K562 (cell line): ENCODE data around the gene LRRC61. TPM values are rescaled to one million over a fixed set of nuclear protein-coding genes. Genes with fewer than 3 reads are reported as not detected.

Experiments used
- ATAC-seq: fragments of 200-7000 bp; cut with Tn5 transposase; 3 replicates; pipeline ENCODE4 v1.9.1; 2020; ENCODE audit warnings: moderate library complexity
- BruUV-seq: library from RNA; stranded (reverse); fragments of 400-500 nt; replicated peaks from 2 replicates; lab custom pipeline; 2021; lab: Mats Ljungman, UMichigan
- CTCF ChIA-PET: fragments of 300-600 bp; formaldehyde crosslinking; extraction: SDS; loops from one replicate; lab custom pipeline; 2021; ENCODE audit warnings: low intra/inter-chr PET ratio; lab: Yijun Ruan, JAX
- POLR2A ChIA-PET: fragments of 300-600, 350-650 bp; sonication (Branson Sonifier 250); formaldehyde crosslinking; extraction: SDS; loops from one replicate; lab custom pipeline; 2021; ENCODE audit warnings: antibody characterized with exemption, inconsistent platforms; lab: Yijun Ruan, JAX
- DNase-seq, 4 experiments: peaks; one replicate each; pipeline versions ENCODE4 v3.0.0 to v3.0.0-alpha.2; 2011 to 2018; ENCODE audit warnings: low spot score in 3 of 4, mixed read lengths in 3 of 4; ENCODE audit errors: extremely low read depth in 1 of 4
- FAIRE-seq: peaks from 2 replicates; lab custom pipeline; 2011; peaks lifted over from hg19 to GRCh38; lab: Jason Lieb, UNC
- H2AFZ ChIP-seq: 2 replicates; pipeline ENCODE4 v1.6.0; 2011; ENCODE audit warnings: low read depth, low read length, control low read depth, inconsistent platforms
- H3K27ac ChIP-seq: fragments of 200-600 bp; 3 replicates; pipeline ENCODE4 v1.8.0; 2011; ENCODE audit warnings: low read depth, mild to moderate bottlenecking, control low read depth, inconsistent platforms, low read length, moderate library complexity, mixed read lengths; ENCODE audit errors: extremely low read depth
- H3K27me3 ChIP-seq, 2 experiments: fragments of 300-600 bp in 1 of 2; 2 replicates in 1 of 2; 3 replicates in 1 of 2; pipeline versions ENCODE4 v1.6.0 to v1.8.0; 2011; ENCODE audit warnings: inconsistent platforms in 2 of 2, low read length in 2 of 2, mild to moderate bottlenecking in 1 of 2, mixed read lengths in 1 of 2, moderate library complexity in 1 of 2; ENCODE audit not compliant: control insufficient read depth in 2 of 2, insufficient read depth in 2 of 2
- H3K36me3 ChIP-seq: fragments of 300-600 bp; 3 replicates; pipeline ENCODE4 v1.8.0; 2011; ENCODE audit warnings: mild to moderate bottlenecking, low read length, inconsistent platforms; ENCODE audit not compliant: control insufficient read depth, insufficient read depth
- H3K4me1 ChIP-seq, 2 experiments: fragments of 200-600 bp in 1 of 2; replicated peaks in 1 of 2; 2 replicates in 1 of 2; 3 replicates in 1 of 2; pipeline versions ENCODE4 v1.5.1 to v1.8.0; 2011; ENCODE audit warnings: inconsistent platforms in 2 of 2, low read length in 2 of 2, mild to moderate bottlenecking in 1 of 2, mixed read lengths in 1 of 2, moderate library complexity in 1 of 2; ENCODE audit not compliant: control insufficient read depth in 2 of 2, insufficient read depth in 2 of 2
- H3K4me2 ChIP-seq: 2 replicates; pipeline ENCODE4 v1.6.1; 2011; ENCODE audit warnings: low read length, control low read depth, inconsistent platforms, mixed read lengths; ENCODE audit not compliant: insufficient read depth
- H3K4me3 ChIP-seq: fragments of 200-600 bp; sonication (generic), shearing (Covaris generic); 2 replicates; pipeline ENCODE4 v1.5.1; 2016; ENCODE audit warnings: control low read depth, inconsistent platforms
- H3K79me2 ChIP-seq: fragments of 200-600 bp; 3 replicates; pipeline ENCODE4 v1.8.0; 2011; ENCODE audit warnings: low read length, inconsistent platforms; ENCODE audit not compliant: control insufficient read depth, insufficient read depth
- H3K9ac ChIP-seq, 2 experiments: 2 replicates each; pipeline versions ENCODE4 v1.6.0 to v1.6.1; 2011; ENCODE audit warnings: low read depth in 2 of 2, low read length in 2 of 2, control low read depth in 1 of 2, inconsistent platforms in 1 of 2, mild to moderate bottlenecking in 1 of 2, mixed read lengths in 1 of 2; ENCODE audit not compliant: insufficient read depth in 1 of 2
- H3K9me1 ChIP-seq: one replicate; pipeline ENCODE4 v1.6.0; 2011; ENCODE audit warnings: inconsistent platforms, mild to moderate bottlenecking, low read length, moderate library complexity; ENCODE audit not compliant: control insufficient read depth, insufficient read depth
- H3K9me3 ChIP-seq: replicated peaks from 2 replicates; pipeline ENCODE4 v1.5.1; 2011; ENCODE audit warnings: low read depth, low read length, inconsistent platforms; ENCODE audit not compliant: control insufficient read depth, insufficient read depth
- H4K20me1 ChIP-seq: replicated peaks from 2 replicates; pipeline ENCODE4 v1.6.1; 2011; ENCODE audit warnings: low read length, inconsistent platforms, mixed read lengths; ENCODE audit not compliant: control insufficient read depth, insufficient read depth
- ARID1B ChIP-seq: fragments of 450-650 bp; IDR thresholded peaks from 2 replicates; pipeline ENCODE4 v1.6.1; 2016; ENCODE audit warnings: antibody characterized with exemption, mild to moderate bottlenecking, inconsistent platforms
- BRCA1 ChIP-seq, 2 experiments: fragments of 450-650 bp in 1 of 2; sonication (generic) in 1 of 2; formaldehyde crosslinking in 1 of 2; IDR thresholded peaks; 2 replicates each; pipeline versions ENCODE4 v1.5.0 to v1.6.1; 2017 to 2020; ENCODE audit warnings: mild to moderate bottlenecking in 1 of 2, missing genetic modification reagents in 1 of 2
- CBFA2T2 ChIP-seq: fragments of 450-650 bp; conservative IDR thresholded peaks from 2 replicates; pipeline ENCODE4 v1.6.1; 2017; ENCODE audit warnings: mild to moderate bottlenecking
- CREBBP ChIP-seq: IDR thresholded peaks from one replicate; pipeline ENCODE4 v1.6.1; 2012; ENCODE audit warnings: low read depth, mild to moderate bottlenecking, control low read depth, inconsistent platforms, low read length
- CTBP1 ChIP-seq: fragments of 450-650 bp; IDR thresholded peaks from 2 replicates; pipeline ENCODE4 v1.6.1; 2016; ENCODE audit warnings: borderline replicate concordance
- ETV6 ChIP-seq, 3 experiments: fragments of 150-350 bp in 1 of 3; sonication (generic) in 1 of 3; formaldehyde crosslinking in 1 of 3; IDR thresholded peaks; 2 replicates each; pipeline versions ENCODE4 v1.6.1 to v1.8.0; 2014 to 2022; ENCODE audit warnings: borderline replicate concordance in 2 of 3, low read depth in 2 of 3, antibody characterized with exemption in 1 of 3, low read length in 1 of 3, mild to moderate bottlenecking in 1 of 3, missing genetic modification reagents in 1 of 3
- GATAD2B ChIP-seq: fragments of 450-650 bp; IDR thresholded peaks from 2 replicates; pipeline ENCODE4 v1.6.1; 2017; ENCODE audit warnings: mild to moderate bottlenecking, borderline replicate concordance
- NFIC ChIP-seq: fragments of 450-650 bp; IDR thresholded peaks from 2 replicates; pipeline ENCODE4 v1.6.1; 2017; ENCODE audit warnings: mild to moderate bottlenecking, inconsistent platforms
- RCOR1 ChIP-seq, 2 experiments: IDR thresholded peaks; 2 replicates each; pipeline ENCODE4 v1.6.1; 2012; ENCODE audit warnings: low read depth in 2 of 2, low read length in 2 of 2, borderline replicate concordance in 1 of 2, improper control_type of control experiment in 1 of 2
- TRIM24 ChIP-seq, 2 experiments: fragments of 450-650 bp; IDR thresholded peaks; 2 replicates each; pipeline ENCODE4 v1.6.1; 2016
- ZFP36 ChIP-seq: fragments of 150-350 bp; IDR thresholded peaks from 2 replicates; pipeline ENCODE4 v1.6.1; 2018; ENCODE audit warnings: low read length, low read depth; ENCODE audit not compliant: partially characterized antibody
- ZNF12 ChIP-seq: sonication (generic); formaldehyde crosslinking; IDR thresholded peaks from 2 replicates; pipeline ENCODE4 v1.4.0; 2020; ENCODE audit warnings: mild to moderate bottlenecking, missing genetic modification reagents
- WGBS: fragments of 100-300 bp; shearing (Covaris generic); methylation state at CpG from one replicate; pipeline ENCODE4 v1.1.6; 2016; ENCODE audit warnings: low coverage, mixed read lengths; ENCODE audit not compliant: insufficient coverage; ENCODE audit errors: missing lambda C conversion rate; 5-methylcytosine and 5-hydroxymethylcytosine counted together
- in situ Hi-C: fragments of 300-500 bp; cut with MboI; formaldehyde crosslinking; loops from 4 replicates; pipeline ENCODE4 v1.15.0; 2018; ENCODE audit warnings: inconsistent platforms, mixed read lengths
- intact Hi-C: fragments of 100-400 bp; cut with micrococcal nuclease; formaldehyde crosslinking; loops from 2 replicates; pipeline ENCODE4 v1.14.2; 2022
- polyA plus RNA-seq, 8 experiments: library from polyadenylated mRNA; depleted of rRNA in 4 of 8; stranded (reverse) in 5 of 8; unstranded in 3 of 8; fragments of >200 nt; fragmentation: Nextera tagmentation in 2 of 8; fragmentation: Illumina TruSeq in 1 of 8; extraction: Ambion mirVana in 2 of 8; extraction: Trizol in 1 of 8; gene quantifications; 2 replicates each; pipeline versions ENCODE4 v1.2.1 to v1.2.3, GENCODE V29; 2011 to 2014; ENCODE audit warnings: inconsistent platforms in 1 of 8, missing spikeins in 1 of 8
- total RNA-seq, 7 experiments: library from RNA; depleted of rRNA in 6 of 7; stranded (reverse); fragments of >200 nt in 6 of 7; fragmentation: Illumina TruSeq in 2 of 7; extraction: Trizol in 2 of 7; gene quantifications; 2 replicates each; pipeline versions ENCODE4 v1.2.1 to v1.2.3, GENCODE V29; 2011 to 2021; ENCODE audit warnings: low replicate concordance in 1 of 7
- TF ChIP-seq, protein P1 (sequence below): fragments of 450-650 bp; conservative IDR thresholded peaks from 2 replicates; pipeline ENCODE4 v1.6.1; 2016; ENCODE audit warnings: missing genetic modification characterization, low read depth, mild to moderate bottlenecking, missing compliant biosample characterization, moderate library complexity

Gene LRRC61
- total and polyA plus RNA-seq, 9 of the 15 experiments (the other 6 are each of a cell fraction or from before 2014, with no cell fraction given), result 1.3 to 55.2 (median 35.2) TPM

- peak overlapping the region; percentile 55 to 88; a peak in 3 of 4 replicates for H3K9ac ChIP-seq
- peaks cover 39% of the 10 kb centered on the region for H3K79me2 ChIP-seq
- ChIA-PET POLR2A (interaction anchor here (0.7 to 3.6 kb wide), 10 partner anchors 10 to 108 kb away, joined by 3 to 35 read pairs (median 4); partner anchors contain the start of genes ACTR3C, LRRC61 and REPIN1), CTCF (no interaction called here)
- H3K4me3 ChIP-seq, result peak overlapping the region; percentile 12; the same call in 1 of the 2 replicates
- H3K27me3 ChIP-seq, result no peaks in the 10 kb centered on the region
- no peaks in the 10 kb centered on the region for H3K9me3 ChIP-seq
- no peaks in the 10 kb centered on the region for H4K20me1 ChIP-seq
- WGBS, result 0% methylated on average over 3 of the region's 3 CpGs
- H2AFZ ChIP-seq, result peak overlapping the region; percentile 49
- H3K4me2 ChIP-seq, result peak overlapping the region; percentile 83
- peaks cover 38 to 64% of the 10 kb centered on the region in 2 experiments for H3K4me1 ChIP-seq
- in situ Hi-C loops, result no loop called here
- peak overlapping the region; percentile 88 for H3K27ac ChIP-seq
- peaks cover 4% of the 10 kb centered on the region for H3K9me1 ChIP-seq
- peak; percentile 67 to 89 (median 70) for DNase-seq
- peak; percentile 72 for ATAC-seq
- H3K36me3 ChIP-seq, result no peaks in the 10 kb centered on the region; the same call in 2 of the 3 replicates
- intact Hi-C loops, result loop anchor here (10.0 kb wide), 2 partner anchors 681 to 771 kb away; partner anchors contain the start of genes AGAP3, FASTK, NOS3 and TMUB1
- no TSS peak for BruUV-seq
- peak; percentile 46 for FAIRE-seq
- TF ChIP-seq TRIM24 (IDR thresholded peaks at IDR 0.05), result peak; percentile 85 to 90
- peak; percentile 97 for TF ChIP-seq CBFA2T2
- no peak for TF ChIP-seq CREBBP
- TF ChIP-seq CTBP1, result peak; percentile 96
- peak in 1 of 2 experiments; percentile 92; a peak in 2 of 4 replicates for TF ChIP-seq RCOR1 (IDR thresholded peaks at IDR 0.05; ENCODE audit: borderline replicate concordance in 1 of 2, low read depth in 2 of 2, low read length in 2 of 2)
- no peak for TF ChIP-seq ZNF12
- TF ChIP-seq BRCA1 (IDR thresholded peaks at IDR 0.05), result no peak
- TF ChIP-seq BRCA1 (CRISPR knock-in tag; IDR thresholded peaks at IDR 0.05), result no peak
- peak; percentile 97 for TF ChIP-seq GATAD2B
- TF ChIP-seq ARID1B, result peak; percentile 98
- TF ChIP-seq ETV6 (IDR thresholded peaks at IDR 0.05; ENCODE audit: borderline replicate concordance in 1 of 2, low read depth in 2 of 2, low read length in 1 of 2), result 0 out of 4 replicates have a peak, but pooled peaks of 1 of the 2 experiments have one; percentile 57
- TF ChIP-seq ETV6 (CRISPR knock-in tag; IDR thresholded peaks at IDR 0.05; ENCODE audit: borderline replicate concordance), result no peak
- peak; percentile 1 for TF ChIP-seq ZFP36
- TF ChIP-seq, protein P1, sequence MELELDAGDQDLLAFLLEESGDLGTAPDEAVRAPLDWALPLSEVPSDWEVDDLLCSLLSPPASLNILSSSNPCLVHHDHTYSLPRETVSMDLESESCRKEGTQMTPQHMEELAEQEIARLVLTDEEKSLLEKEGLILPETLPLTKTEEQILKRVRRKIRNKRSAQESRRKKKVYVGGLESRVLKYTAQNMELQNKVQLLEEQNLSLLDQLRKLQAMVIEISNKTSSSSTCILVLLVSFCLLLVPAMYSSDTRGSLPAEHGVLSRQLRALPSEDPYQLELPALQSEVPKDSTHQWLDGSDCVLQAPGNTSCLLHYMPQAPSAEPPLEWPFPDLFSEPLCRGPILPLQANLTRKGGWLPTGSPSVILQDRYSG (tag), result no peak
- TF ChIP-seq NFIC, result peak; percentile 78
Measured at GRCh38 chr7:150313367-150313809, 9.8 kb upstream of the LRRC61 start.
